Thyroid gland (tissue), 4 donors: ENCODE measurements around the gene AIFM1. TPM values are rescaled to one million over a fixed set of nuclear protein-coding genes. Genes with fewer than 3 reads are reported as not detected.
A peak's percentile ranks its signal among the peaks of the same experiment; 100 is the strongest.

Experiments
- DNase-seq, 2 donors: peaks; one replicate each; pipeline ENCODE4 v3.0.0-alpha.2; 2019
- H3K27ac ChIP-seq, 3 donors: fragments of 200-600 bp; sonication (generic); 1 replicate in 2 of 3; 2 replicates in 1 of 3; pipeline ENCODE4 v1.5.1; 2016 to 2019; ENCODE audit warnings: mild to moderate bottlenecking in 1 of 3, moderate library complexity in 1 of 3
- H3K27me3 ChIP-seq: fragments of 200-600 bp; sonication (generic); one replicate; pipeline ENCODE4 v1.5.1; 2019
- H3K36me3 ChIP-seq, 2 donors: fragments of 200-600 bp; sonication (generic); one replicate each; pipeline ENCODE4 v1.5.1; 2016 to 2019
- H3K4me1 ChIP-seq, 2 donors: fragments of 200-600 bp; sonication (generic); one replicate each; pipeline ENCODE4 v1.5.1; 2017 to 2019
- H3K4me3 ChIP-seq, 3 donors: fragments of 200-600 bp; sonication (generic); replicated peaks in 1 of 3; 1 replicate in 2 of 3; 2 replicates in 1 of 3; pipeline ENCODE4 v1.5.1; 2016; ENCODE audit warnings: mild to moderate bottlenecking in 1 of 3
- H3K9me3 ChIP-seq: fragments of 200-600 bp; sonication (generic); one replicate; pipeline ENCODE4 v1.5.1; 2017
- CTCF ChIP-seq, 6 experiments: fragments of 200-600 bp in 3 of 6; fragments of 450-650 bp in 3 of 6; sonication (generic) in 3 of 6; IDR thresholded peaks; one replicate each; pipeline ENCODE4 v1.5.1; 2016 to 2019; ENCODE audit warnings: antibody characterized with exemption in 6 of 6, mild to moderate bottlenecking in 2 of 6, inconsistent platforms in 1 of 6, moderate library complexity in 1 of 6
- POLR2A ChIP-seq, 2 donors: fragments of 450-650 bp; IDR thresholded peaks; one replicate each; pipeline ENCODE4 v1.6.1; 2017; ENCODE audit warnings: antibody characterized with exemption in 2 of 2, mild to moderate bottlenecking in 2 of 2, moderate library complexity in 1 of 2
- WGBS, 2 donors: methylation state at CpG; one replicate each; pipeline ENCODE4 v1.1.5; 2017; 5-methylcytosine and 5-hydroxymethylcytosine counted together
- intact Hi-C: fragments of 100-400 bp; cut with DNase I; formaldehyde crosslinking; loops from one replicate; pipeline ENCODE4 v1.15.1; 2023
- total RNA-seq, 4 donors: library from RNA; depleted of rRNA; stranded (reverse); fragments of >200 nt; gene quantifications; one replicate each; pipeline ENCODE4 v1.2.3, GENCODE V29; 2016

Gene AIFM1
- total RNA-seq, 4 donors from 2014 or later, result 13.3 to 21.1 (median 17.3) TPM

- 73% methylated on average over 2 of the region's 7 CpGs; no CpG with 5 or more reads in 1 of the 2 donors for WGBS, 2 donors
- DNase-seq, result no peak
Observed at GRCh38 chrX:130083107-130083490, 82.5 kb downstream of the AIFM1 start.

GRCh38 chrX:130082244-130083106 is 83.2 kb downstream of the AIFM1 start:
- H3K9me3 ChIP-seq, result no peaks in the 10 kb centered on the region
- H3K27ac ChIP-seq, result peak overlapping the region in 1 of 3 donors; percentile 28
- H3K4me1 ChIP-seq, result peaks cover 0 to 11% of the 10 kb centered on the region in 2 donors
- H3K36me3 ChIP-seq, result no peaks in the 10 kb centered on the region
- WGBS, 2 donors, result 37 to 51% methylated on average over 2 to 11 of the region's 28 CpGs
- no peaks in the 10 kb centered on the region for H3K27me3 ChIP-seq
- no peak overlapping the region for H3K4me3 ChIP-seq
- DNase-seq, result peak in 1 of 2 donors; percentile 9
- intact Hi-C loops, result loop anchor here (5.0 kb wide), 1 partner anchor 110 kb away; no protein-coding TSS in a partner anchor
- no peak for TF ChIP-seq CTCF (IDR thresholded peaks at IDR 0.05)
- no peak for TF ChIP-seq POLR2A (IDR thresholded peaks at IDR 0.05)

More at GRCh38 chrX:130083107-130083490, 82.5 kb downstream of the AIFM1 start:
- no peaks in the 10 kb centered on the region for H3K9me3 ChIP-seq
- H3K4me1 ChIP-seq, result peaks cover 0 to 11% of the 10 kb centered on the region in 2 donors
- H3K4me3 ChIP-seq, result no peak overlapping the region
- H3K27ac ChIP-seq, result no peak overlapping the region
- intact Hi-C loops, result loop anchor here (5.0 kb wide), 1 partner anchor 109 kb away; no protein-coding TSS in a partner anchor
- TF ChIP-seq CTCF (IDR thresholded peaks at IDR 0.05) (no peak), POLR2A (IDR thresholded peaks at IDR 0.05) (no peak)
- no peaks in the 10 kb centered on the region for H3K27me3 ChIP-seq
- H3K36me3 ChIP-seq, result no peaks in the 10 kb centered on the region

GRCh38 chrX:130081421-130082045 is 84.1 kb downstream of the AIFM1 start:
- H3K27ac ChIP-seq, result peak overlapping the region in 1 of 3 donors; percentile 28
- no peak for DNase-seq
- intact Hi-C loops, result loop anchor here (5.0 kb wide), 1 partner anchor 111 kb away; no protein-coding TSS in a partner anchor
- H3K4me3 ChIP-seq, result no peak overlapping the region
- no peak for TF ChIP-seq CTCF (IDR thresholded peaks at IDR 0.05)
- TF ChIP-seq POLR2A (IDR thresholded peaks at IDR 0.05), result no peak
- WGBS, 2 donors, result 63 to 70% methylated on average over 8 to 9 of the region's 12 CpGs
- H3K27me3 ChIP-seq, result no peaks in the 10 kb centered on the region
- peaks cover 0 to 11% of the 10 kb centered on the region in 2 donors for H3K4me1 ChIP-seq
- no peaks in the 10 kb centered on the region for H3K36me3 ChIP-seq
- H3K9me3 ChIP-seq, result no peaks in the 10 kb centered on the region

- Histone ChIP-seq H3K27me3 (no peaks in the 10 kb centered on the region), H3K4me1 (peaks cover 0 to 11% of the 10 kb centered on the region in 2 donors), H3K36me3 (no peaks in the 10 kb centered on the region), H3K4me3 (no peak overlapping the region), H3K27ac (no peak overlapping the region), H3K9me3 (no peaks in the 10 kb centered on the region)
- no peak for DNase-seq
- whole genome bisulfite sequencing, 2 donors, result 90 to 100% methylated on average over 2 to 4 of the region's 7 CpGs
- intact Hi-C loops, result loop anchor here (5.0 kb wide), 1 partner anchor 111 kb away; no protein-coding TSS in a partner anchor
- TF ChIP-seq CTCF (IDR thresholded peaks at IDR 0.05), result no peak
- no peak for TF ChIP-seq POLR2A (IDR thresholded peaks at IDR 0.05)
Observed at GRCh38 chrX:130080791-130081367, 84.8 kb downstream of the AIFM1 start.
